Stimulated activated CD4-positive, alpha-beta T cell treated with anti-CD3 and anti-CD28 coated beads, Interleukin-1b, Interleukin-23, amount 100 ng/mL, for 48 hours (primary cell): Measurements from ENCODE around the gene EID3.
"Not testable (repeated sequence)": the region's sequence is repeated elsewhere in the genome, so short reads cannot be mapped to it uniquely, and the experiment has no call there.

ENCODE experiments used
- DNase-seq: peaks from one replicate; pipeline ENCODE4 v3.0.0-alpha.2; 2020

The EID3 gene

GRCh38 chr12:104303538-104304151 is at the start of gene EID3:
Gene EID3, plus strand, starts transcription at chr12:104303739. Its CDS starts 196 bp downstream, at chr12:104303935.
- DNase-seq: peak; percentile 91

GRCh38 chr12:104257913-104258472 is 45.5 kb upstream of the EID3 start:
- DNase-seq: no peak

GRCh38 chr12:104258476-104259067 is 45.0 kb upstream of the EID3 start:
- DNase-seq: no peak

- DNase-seq: no peak
These were observed 40.5 kb upstream of the EID3 start for GRCh38 chr12:104263026-104263425.

DNA sequence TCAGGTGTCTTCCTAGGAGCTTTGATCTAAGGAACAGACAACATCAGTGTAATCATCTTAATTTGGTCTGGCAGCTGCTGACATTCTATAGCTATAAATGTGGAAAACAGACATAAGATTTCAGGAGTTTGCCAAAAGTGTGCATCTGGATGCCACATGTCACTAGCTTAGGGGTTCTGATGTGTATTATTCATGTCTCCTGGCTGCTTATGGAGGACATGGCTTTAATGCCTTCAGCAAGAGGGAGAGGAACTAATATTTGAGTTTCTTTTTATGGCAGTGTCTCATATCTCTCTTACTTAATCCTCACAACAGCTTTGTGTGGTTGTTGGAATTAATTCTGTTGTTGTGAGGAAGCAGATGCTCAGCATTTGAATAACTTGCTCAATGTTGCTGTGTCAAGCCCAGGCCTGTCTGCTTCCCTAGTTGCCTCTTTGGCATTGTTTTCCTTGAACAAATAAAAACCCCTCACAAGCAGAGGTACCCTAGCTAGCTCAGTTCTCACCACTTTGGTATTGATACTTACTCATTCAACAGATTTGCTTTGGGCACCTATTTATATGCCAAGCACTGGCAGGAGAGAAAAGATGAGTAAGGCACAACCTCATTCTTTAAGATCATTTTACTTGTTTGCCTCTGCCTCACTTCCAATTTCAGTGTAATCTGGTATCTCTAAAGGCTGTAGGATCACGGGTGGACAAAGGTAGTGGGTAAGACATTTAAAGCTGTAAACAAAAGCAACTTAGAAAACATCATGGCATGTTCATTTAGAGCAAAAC is 39.8 kb upstream of the EID3 start:
- no peak for DNase-seq

DNA sequence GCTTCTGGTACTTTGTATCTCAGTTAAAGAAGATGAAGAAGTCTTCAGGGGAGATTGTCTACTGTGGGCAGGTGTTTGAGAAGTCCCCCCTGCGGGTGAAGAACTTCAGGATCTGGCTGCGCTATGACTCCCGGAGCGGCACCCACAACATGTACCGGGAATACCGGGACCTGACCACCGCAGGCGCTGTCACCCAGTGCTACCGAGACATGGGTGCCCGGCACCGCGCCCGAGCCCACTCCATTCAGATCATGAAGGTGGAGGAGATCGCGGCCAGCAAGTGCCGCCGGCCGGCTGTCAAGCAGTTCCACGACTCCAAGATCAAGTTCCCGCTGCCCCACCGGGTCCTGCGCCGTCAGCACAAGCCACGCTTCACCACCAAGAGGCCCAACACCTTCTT is 38.1 kb upstream of the EID3 start:
- not testable (repeated sequence) for DNase-seq

- no peak for DNase-seq
These were observed 30.6 kb upstream of the EID3 start for GRCh38 chr12:104272938-104273337.

DNA sequence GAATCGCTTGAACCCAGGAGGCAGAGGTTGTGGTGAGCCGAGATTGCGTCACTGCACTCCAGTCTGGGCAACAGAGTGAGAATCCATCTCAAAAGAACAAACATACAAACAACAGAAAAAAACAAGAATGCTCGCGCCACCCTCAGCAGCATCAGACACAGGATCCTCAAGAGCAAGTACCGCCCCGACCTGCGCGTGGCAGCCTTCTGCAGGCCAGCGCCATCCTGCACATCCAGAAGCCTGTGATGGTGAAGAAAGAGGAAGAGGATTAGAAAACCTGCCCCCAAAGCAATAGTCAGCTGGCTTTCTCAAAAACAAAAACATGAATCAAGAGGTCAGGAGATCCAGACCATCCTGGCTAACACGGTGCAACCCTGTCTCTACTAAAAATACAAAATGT is 30.0 kb upstream of the EID3 start:
- DNase-seq: no peak

GRCh38 chr12:104274811-104275210 is 28.7 kb upstream of the EID3 start:
- no peak for DNase-seq

DNA sequence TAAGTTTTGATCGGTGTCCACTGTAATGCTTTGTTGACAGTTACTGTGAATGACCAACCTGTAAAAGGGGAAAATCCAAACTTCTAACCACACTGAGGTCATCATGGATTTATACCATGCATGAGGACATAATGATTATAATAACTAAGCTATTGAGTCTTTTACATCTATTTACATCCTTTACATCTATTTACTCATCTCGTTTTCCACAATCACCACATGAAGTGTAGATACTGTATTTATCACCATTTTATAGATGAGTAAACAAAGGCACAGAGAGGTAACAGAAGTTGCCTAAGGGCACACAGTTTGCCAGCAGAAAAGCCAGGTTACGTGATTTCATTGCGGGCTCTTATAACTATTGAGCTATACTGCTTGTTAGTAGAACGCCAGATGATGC is 27.9 kb upstream of the EID3 start:
- no peak for DNase-seq

DNA sequence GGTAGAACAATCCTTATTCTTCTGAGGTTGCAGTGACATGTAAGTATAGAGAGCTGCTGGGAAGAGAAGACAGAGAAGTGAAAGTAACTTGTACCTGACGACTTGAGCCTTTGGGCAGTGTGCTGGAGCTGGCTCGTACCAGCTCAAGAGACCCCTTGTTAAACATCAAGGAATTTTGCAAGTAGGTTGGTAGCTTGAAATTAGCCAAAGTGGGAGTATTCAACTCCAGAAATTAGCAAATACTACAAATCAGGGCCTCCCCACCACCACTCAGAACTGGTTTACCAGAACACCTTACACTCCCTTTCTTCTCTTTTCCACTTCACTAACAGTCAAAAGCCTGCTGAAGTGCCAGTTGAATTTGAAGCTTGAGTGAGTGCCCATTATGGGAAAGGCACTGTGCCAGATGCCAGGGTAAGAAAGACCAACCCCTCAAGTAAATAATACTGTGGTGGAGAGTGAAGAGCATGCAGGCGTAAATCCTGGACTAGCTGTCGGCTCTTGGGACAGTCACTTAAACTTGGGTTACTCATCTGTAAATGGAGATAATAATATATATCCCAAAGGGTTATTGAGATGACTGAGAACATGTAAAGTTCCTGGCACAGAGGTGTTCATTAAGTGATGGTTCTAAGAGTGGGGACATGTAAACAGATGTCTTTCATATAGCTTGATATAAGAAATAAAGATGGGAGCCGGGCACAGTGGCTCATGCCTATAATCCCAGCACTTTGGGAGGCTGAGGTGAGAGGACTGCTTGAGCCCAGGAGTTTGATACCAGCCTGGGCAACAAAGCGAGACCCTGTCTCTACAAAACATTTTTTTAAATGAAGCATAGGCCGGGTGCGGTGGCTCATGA is 27.0 kb upstream of the EID3 start:
- no peak for DNase-seq

DNA sequence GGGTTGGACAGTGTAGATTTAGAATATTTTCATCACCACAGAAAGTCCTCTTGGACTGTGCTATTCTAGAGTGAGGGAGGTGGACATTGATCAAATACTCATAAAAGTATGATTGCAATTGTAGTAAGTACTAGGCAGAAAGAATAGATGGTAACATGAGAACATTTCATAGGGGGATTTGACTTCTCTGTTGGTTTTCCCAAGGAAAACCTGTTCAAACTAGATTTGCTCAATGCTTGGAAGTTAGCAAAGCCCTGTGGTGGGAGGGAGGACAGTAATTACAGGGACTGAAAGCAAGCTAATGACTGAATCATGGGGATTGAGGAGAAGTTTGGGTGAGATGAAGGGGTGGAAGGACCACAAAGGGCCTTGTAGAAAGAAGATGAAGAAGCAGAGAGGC is 24.4 kb upstream of the EID3 start:
- DNase-seq: no peak

GRCh38 chr12:104280111-104280510 is 23.4 kb upstream of the EID3 start:
- no peak for DNase-seq

DNA sequence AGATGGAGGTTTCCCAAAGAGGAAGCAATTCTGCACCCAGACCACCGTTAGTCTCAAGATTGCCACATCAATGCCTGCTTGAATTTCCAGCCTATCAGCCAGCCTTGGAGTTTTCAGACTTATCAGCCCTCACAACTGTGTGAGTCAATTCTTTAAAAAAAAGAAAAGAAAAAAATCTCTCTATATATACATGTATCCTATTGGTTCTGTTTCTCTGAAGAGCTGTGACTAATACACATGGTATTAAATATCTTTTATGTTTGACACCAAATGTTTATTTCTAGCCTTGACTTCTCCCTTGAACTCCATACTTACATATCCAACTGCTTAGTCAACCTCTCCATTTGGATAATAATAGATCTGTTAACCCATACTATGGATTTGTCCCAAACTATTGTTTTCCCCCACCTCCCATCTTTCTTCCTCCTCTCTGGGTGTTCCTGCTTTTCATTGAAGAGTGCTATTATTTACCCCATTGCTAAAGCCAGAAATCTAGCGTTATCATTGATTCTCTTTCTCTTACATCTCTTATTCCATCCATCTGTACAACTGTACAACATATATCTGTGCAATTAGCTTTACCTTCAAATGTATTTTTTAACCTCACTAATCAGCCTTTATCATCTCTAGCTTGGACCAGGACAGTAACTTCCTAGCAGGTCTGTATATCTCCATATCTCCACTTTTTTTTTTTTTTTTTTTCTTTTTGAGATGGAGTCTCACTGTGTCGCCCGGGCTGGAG is 22.7 kb upstream of the EID3 start:
- no peak for DNase-seq

- no peak for DNase-seq
These were observed 21.9 kb upstream of the EID3 start for GRCh38 chr12:104281636-104282035.

GRCh38 chr12:104282109-104282508 is 21.4 kb upstream of the EID3 start:
- no peak for DNase-seq

GRCh38 chr12:104285740-104286515 is 17.6 kb upstream of the EID3 start:
- DNase-seq: peak; percentile 32

- peak; percentile 92 for DNase-seq
These were observed 16.7 kb upstream of the EID3 start for GRCh38 chr12:104286516-104287482.

- peak; percentile 89 for DNase-seq
These were observed 14.8 kb upstream of the EID3 start for GRCh38 chr12:104288635-104289274.

GRCh38 chr12:104290320-104290719 is 13.2 kb upstream of the EID3 start:
- DNase-seq: no peak
